Measurements from ENCODE around the gene SIL1.
"Not testable (repeated sequence)": the region's sequence is repeated elsewhere in the genome, so short reads cannot be mapped to it uniquely, and the experiment has no call there.

SIL1 gene

DNA sequence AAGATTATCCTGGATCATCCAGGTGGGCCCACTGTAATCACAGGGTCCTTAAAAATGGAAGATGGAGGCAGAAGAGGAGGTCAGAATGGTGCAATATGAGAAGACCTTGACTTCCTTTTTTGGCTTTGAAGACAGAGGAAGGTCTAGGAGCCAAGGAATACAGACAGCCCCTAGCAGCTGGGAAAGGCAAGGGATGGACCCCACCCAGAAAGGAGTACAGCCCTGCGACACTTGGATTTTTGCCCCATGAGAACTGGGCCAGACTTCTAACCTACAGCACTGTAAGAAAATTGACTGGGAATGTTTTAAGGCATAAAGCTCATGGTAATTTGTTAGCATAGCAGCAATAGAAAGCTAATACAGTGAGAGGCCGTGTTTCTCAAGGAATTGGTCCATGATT is 256.1 kb downstream of the SIL1 start:
- DNase-seq (ENCODE audit: low read depth): no peak

DNA sequence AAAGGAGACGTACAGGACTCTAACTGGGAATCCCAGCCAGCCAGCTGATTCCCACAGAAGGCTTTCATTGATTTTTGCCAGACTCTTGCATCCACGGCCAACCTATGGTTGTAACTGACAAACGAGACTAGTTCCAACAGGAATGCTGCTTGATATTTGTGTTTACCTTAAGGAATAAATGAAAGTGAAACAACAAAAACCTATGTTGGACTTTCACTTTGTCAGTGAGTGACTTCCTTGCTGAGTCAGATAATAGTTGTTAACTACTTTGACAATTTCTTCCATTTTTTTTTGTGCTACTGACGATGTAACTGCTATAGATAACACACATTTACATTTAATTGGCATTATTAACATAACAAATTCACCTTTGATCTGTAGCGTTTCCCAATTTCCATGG is 259.6 kb downstream of the SIL1 start:
- no peak for DNase-seq (ENCODE audit: low read depth)

DNA sequence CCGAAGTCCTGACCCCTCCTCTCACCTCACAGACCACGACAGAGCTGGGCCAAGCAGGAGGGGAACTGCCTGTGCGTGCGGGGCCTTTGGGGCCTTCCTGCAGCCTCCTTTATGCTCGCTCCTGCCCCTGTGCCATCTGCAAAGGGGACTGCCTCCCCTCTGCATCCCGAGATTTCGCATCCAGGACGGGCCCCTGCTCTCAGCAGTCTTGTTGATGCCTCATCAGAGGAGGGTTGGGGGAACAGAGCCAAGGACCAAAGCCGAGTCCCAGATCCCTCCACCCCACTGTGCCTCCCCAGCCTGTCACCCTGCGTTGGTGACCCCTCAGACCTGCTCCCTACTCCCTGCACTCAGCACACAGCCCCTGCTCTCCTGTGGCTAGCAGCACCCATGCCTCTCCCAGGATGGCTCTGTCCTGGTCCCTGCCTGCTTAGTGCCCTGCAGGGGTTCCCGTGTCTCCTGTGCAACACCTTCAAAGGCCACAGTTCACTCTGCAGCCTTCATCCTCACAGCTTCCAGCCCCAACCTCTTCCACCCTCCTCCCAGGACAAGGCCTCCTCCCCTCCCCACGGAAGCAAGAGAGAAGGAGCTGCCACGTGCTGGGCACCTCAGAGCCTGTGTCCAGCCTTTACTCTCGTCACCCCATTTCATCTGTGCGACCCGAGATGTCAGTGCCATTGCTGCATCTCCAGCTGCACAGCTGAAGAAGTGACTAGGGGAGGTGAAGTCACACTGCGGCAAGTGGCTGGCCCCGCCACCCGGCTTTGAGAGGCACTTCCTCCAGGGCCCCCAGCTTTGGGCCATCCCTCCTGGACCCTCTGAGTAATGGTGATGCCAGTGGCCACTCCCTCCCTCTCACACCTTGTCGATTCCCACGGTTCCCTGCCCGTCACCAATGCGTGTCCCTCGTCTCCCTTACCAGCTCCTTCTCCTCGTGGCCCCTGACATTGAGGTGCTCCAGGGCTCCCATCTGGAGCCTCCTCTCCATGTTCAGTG is 260.5 kb downstream of the SIL1 start:
- DNase-seq (ENCODE audit: low read depth): no peak

DNA sequence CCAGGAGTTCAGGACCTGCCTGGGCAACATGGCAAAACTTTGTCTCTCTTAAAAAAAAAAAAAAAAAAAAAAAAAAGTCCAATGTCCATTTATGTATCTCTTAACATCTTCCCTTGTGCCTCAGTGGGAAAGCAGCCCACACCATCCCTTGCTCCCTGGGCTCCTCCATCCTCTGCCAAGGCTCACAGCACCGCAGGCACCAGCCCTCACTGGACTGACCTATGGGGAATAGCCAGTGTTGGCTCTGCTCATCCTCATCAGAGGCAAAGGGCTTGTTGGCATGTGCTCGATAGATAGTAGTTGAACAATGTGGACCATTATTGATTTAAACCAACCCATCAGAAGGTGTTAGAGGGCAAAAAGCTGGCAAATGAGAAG is 261.2 kb downstream of the SIL1 start:
- DNase-seq (ENCODE audit: low read depth): no peak

DNA sequence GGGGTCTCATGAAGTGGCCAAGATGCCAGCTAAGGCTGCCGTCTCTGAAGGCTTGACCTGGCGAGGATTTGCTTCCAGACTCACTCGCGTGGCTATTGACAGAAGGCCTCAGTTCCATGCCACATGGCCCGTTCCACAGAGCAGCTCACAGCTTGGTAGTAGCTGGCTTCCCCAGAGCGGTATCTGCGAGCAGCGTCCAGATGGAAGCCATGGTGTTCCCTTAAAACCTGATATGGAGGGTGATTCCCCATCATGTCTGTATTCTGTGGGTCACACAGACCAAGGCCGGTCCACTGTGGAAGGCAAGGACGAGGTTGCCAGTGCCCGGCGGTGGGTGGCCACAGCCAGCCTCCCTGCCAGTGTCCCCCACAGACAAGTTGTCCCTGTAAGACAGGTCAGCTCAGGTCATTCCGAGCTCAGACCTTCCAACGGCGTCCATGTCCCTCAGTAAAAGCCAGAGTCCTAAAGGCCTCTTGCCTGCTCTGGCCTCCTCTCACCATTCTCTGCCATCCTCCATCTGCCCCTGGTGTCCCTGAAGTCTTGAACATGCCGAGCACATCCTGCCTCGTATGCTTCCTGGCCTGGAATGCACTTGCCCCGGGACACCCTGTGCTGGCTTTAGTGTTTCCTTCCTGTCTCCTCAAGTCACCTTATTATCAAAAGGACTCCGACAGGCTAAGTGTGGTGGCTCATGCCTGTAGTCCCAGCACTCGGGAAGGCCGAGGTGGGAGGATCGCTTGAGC is 261.8 kb downstream of the SIL1 start:
- no peak for DNase-seq (ENCODE audit: low read depth)

DNA sequence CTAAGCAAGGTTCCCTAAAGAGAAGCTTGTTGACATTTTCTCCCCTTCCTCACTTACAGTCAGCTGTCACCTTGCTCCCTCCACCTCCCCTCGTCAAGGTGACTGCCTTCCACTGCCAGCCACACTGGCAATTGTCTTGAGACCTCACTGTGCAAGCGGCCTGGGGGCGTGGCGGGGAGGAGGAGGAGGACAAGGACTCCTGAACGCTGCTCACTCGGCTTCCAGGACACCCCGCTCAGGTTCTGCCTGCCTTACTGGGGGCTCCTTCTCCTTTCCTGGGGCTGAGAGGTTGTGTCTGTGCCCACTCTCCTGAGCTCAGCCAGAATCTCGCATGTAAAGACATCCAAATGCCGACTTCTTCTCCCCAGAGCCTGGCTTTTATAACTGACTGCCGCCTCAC is 262.7 kb downstream of the SIL1 start:
- DNase-seq (ENCODE audit: low read depth): no peak

DNA sequence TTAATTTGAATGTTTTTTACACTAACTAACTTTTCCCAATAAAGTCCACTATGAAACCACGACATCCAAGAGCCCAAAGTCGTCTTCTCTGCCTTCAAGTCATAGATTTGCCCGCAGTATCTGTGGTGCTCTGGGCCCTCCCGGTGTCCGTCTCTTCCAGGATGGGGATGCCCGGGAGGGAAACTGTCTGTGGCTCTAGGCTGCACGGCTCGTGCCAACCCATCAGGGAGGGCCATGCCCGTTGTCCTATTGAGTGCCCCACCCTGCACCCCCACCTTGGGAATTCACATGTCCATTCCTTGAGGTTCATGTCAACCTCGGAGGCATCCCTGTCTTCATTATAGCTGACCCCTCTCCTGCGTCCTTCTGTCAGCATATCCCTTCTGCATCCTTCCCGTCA is 263.2 kb downstream of the SIL1 start:
- no peak for DNase-seq (ENCODE audit: low read depth)

DNA sequence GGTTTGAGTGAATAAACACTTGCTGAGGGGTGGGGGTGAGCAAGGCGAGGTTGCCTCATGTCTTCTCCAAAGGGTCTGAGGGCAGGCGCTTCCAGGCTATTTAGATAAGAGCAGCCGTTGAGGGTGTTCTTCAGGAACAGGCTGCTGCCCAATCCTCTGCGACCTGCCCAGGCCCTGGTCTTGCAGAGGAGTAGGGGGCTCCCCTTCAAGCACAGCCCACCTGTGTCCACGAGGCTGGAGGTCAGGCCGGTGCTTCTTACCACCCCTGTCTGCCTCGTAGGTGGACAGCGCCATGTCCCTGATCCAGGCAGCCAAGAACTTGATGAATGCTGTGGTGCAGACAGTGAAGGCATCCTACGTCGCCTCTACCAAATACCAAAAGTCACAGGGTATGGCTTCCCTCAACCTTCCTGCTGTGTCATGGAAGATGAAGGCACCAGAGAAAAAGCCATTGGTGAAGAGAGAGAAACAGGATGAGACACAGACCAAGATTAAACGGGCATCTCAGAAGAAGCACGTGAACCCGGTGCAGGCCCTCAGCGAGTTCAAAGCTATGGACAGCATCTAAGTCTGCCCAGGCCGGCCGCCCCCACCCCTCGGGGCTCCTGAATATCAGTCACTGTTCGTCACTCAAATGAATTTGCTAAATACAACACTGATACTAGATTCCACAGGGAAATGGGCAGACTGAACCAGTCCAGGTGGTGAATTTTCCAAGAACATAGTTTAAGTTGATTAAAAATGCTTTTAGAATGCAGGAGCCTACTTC is 264.5 kb downstream of the SIL1 start:
- DNase-seq (ENCODE audit: low read depth): no peak

DNA sequence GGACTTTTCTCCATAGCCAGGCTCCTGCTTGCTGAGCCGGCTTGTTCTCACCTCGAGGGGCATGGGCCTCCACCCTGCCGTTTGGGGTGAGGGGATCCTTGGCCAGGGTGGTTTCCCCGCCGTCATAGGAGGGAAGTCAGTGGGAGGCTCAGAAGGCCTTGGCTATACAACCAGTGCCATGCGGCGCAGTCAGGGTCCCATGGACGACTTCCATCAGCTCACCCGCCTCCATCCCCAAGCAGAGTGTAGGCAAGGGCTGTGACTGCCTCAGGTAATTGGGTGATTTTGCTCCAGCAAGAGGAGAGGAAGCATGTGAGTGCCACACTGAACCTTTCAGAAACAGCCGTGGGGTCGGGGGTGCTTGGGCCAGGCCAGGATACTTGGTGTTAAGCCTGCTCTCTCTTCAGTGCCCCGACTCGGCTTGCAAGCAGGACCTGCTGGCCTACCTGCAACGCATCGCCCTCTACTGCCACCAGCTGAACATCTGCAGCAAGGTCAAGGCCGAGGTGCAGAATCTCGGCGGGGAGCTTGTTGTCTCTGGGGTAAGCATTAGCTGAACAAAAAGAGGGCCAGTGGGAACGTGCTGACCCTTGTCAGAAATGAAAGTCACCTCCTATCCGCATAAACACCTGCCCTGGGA is 265.9 kb downstream of the SIL1 start:
- no peak for DNase-seq (ENCODE audit: low read depth)

DNA sequence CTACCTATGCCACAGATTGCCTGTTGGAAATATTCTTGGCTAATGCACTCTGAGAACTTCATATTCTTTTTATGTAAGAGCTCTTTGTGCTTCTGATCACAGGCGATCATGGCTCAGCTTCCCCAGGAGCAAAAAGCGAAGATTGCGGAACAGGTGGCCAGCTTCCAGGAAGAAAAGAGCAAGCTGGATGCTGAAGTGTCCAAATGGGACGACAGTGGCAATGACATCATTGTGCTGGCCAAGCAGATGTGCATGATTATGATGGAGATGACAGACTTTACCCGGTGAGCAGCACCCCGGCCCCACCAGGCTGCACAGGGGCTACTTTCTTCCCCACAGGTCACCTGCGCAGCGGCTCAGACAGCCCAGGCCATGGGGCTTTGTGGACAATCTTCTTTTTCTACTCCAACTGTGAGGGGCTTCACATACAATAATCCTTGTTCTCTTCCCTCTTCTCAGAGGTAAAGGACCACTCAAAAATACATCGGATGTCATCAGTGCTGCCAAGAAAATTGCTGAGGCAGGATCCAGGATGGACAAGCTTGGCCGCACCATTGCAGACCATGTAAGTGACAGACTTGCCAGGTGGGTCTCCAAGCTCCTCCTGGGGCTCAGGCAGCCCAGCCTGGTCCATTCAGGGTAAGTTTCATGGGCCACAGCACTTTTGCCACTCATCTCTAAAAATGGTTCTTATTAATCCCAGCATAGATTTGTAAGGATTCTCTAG is 267.6 kb downstream of the SIL1 start:
- no peak for DNase-seq (ENCODE audit: low read depth)

DNA sequence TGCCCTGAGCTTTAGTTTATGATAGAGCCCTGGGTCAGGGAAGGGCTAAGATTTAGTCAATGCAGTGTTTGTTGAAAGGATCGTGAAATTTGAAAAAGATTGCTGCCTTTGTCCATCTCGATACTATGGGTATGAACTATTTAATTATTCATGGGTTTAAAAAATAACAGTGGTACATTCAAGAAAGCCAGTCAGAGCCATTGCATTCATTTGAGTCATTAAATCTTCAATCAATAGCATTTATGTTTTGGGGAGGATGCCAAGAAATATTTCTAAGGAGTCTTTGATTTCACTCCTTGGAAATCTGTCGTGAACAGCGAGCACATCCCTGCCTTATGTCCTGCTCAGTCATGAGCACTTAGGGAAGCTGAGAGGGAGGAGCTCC is 268.6 kb downstream of the SIL1 start:
- no peak for DNase-seq (ENCODE audit: low read depth)

DNA sequence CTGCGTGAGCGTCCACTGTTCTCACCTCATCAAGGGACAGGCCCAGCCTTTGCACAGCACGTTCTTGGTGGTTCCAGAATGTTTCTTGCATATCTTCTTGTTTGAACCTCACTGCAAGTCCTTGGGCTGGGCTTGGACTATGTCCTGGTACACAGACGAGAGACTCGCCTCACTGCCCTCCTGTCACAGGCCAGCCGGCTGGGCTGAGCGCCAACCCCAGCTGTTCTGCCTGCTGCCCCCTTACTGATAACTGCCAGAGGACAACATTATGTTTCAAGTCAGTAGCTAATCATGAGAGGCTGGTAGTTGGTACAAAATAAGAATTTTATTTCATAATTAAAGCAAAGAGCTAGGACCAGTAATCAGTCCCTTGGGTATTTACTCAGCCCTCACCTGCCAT is 270.2 kb downstream of the SIL1 start:
- no peak for DNase-seq (ENCODE audit: low read depth)

DNA sequence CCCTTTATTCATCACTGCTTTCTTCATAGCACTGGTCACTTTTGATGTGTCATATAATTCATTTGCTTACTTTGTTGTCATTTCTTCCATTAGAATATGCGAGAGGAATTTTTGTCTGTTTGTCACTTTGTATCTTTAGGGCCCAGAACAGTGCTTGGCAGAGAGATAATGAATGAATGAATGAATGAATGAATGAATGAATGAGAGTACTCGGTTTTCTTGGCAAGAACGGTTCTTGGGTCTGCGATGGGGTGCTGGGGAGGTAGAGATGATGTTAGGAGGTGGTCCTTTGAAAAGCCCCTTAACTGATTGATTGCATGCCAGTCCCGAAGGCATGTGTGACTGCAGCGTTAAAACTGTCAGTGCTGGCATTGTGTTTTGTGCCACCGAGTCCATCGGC is 270.6 kb downstream of the SIL1 start:
- no peak for DNase-seq (ENCODE audit: low read depth)

DNA sequence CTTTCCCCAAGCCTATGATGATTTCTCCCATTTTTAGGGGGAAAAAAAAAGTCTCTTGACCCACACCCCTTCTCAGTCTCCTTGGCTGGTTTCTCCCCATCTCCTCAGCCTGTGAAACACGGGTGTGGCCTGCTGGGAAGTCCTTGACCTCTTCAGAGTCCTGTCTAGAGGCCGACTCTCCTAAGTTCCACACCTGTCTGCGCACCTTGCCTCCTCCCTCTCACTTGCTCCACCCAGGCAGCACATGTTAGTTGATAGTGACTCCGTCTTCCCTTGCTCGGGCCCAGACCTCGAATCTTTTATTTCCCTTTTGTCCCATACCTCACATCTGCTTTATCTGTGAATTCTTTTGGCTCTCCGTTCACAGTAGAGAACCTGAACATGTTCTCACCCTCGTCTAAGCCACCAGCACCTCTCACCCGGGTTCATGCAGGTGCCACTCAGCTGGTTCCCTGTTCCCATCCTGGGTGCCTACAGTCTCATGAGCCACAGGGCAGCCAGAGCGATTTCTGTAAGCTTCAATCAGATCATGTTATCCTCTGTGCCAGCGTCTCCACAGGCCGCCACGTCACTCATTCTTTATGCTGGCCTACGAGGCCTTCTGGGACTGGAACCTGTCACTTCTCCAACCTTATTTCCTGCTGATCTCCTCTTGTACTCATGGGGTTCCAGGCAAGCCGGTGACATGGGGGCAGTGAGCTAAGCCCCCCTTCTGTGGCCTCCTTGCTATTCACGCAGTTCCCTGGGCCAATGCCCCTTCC is 271.3 kb downstream of the SIL1 start:
- no peak for DNase-seq (ENCODE audit: low read depth)

DNA sequence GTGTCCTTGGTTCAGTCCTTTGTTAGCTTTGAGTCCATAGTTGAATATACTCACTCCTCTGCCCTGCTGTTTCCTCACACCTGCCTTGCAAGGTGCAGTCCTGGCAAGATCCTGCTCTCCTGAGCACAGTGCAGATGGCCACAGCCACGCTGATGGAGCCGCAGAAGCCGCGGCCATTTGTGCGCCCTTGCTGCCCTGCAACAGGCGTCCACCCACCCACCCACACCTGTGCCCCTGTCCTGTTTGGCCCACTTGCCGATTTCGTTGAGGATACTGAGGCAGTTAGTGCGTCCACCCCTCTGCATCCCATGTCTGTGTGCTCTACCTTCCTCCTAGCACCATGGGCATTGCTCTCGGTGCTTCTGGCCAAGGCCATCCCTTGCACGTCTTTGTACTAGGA is 271.9 kb downstream of the SIL1 start:
- no peak for DNase-seq (ENCODE audit: low read depth)

DNA sequence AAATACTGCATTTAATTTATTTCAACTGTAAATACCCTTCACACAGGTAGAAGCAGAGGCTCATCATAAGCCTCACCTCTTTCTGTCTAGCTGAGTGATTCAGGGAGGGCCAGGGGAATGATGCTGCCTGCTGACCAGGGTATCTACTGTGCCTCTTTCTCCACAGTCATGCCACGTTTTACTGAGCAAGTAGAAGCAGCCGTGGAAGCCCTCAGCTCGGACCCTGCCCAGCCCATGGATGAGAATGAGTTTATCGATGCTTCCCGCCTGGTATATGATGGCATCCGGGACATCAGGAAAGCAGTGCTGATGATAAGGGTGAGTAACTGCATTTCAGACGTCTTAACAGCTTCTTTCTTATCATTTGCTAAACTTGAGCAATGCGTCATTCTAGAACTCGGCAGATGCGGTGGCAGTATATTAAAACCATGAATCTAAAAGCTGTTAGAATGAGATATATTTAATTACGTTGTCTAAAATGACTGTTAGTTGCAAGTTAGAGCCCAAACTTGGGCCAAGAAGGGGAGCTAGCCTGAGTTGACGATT is 273.0 kb downstream of the SIL1 start:
- DNase-seq (ENCODE audit: low read depth): no peak

DNA sequence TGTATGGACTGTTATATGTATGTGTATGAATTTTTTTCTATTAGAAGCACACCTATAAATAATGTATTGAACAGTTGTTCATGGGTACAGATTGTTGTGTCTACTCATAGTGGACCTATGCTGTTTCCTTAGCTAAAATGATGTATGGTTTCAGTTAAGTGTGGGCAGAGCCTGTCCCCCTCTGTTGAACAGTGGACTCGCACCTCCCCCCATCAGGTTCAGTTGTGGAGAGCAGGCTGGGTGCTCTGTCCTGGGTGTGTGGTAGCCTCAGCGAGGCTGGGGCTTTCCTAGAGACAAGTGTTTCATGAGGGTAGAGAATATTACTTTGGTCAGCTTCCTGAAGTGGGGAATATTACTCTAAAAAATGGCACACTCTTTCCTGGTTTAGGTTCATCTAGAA is 275.7 kb downstream of the SIL1 start:
- no peak for DNase-seq (ENCODE audit: low read depth)

DNA sequence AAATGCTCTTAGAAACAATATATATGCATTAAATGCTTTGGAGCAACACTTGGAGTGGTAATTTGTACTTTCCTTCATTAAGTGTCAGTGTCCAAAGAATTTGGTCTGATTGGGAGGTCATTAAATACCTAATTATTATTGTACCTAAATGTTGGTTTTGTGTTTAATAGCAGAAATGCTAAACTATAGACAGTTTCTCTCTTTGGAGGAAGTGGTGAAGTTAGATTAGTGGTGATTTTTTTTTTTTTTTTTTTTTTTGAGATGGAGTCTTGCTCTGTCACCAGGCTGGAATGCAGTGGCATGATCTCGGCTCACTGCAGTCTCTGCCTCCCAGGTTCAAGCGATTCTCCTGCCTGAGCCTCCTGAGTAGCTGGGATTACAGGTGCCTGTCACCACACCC is 276.8 kb downstream of the SIL1 start:
- not testable (repeated sequence) for DNase-seq (ENCODE audit: low read depth)

DNA sequence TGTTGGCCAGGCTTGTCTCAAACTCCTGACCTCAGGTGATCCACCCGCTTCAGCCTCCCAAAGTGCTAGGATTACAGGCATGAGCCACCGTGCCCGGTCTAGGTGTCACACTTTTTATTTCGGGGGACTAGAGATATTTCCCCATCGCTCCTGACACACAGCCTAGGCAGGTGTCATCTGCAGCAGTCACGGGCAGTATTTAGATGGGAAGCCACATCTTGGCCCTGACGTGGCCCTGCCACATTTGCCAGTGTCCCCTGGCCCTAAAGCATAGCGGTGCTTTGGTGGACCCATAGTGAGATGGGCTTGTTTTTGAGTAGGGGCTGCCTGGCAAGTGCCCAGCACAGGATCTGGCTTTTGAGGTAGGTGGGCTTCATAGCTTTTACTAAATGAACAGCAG is 278.0 kb downstream of the SIL1 start:
- DNase-seq (ENCODE audit: low read depth): no peak

DNA sequence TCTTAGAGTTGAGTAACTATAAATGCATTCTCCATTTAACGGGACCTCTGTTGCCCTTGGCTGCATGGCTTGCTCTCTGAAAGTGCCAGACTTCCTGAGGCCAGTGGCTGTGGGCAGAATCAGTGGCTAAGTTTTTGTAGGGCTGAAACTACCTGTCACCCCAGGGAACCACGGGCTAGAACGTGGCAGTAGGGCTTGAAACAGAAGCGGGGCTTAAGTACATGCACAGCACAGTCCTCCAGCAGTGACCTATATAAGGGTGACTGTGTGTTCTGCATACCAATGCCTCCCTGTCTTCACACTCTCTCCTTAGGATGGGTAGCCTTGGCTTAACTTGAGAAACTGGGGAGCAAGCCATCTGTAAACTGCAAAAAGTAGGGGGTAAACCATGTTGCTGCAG is 279.5 kb downstream of the SIL1 start:
- no peak for DNase-seq (ENCODE audit: low read depth)

Measured in stimulated activated CD8-positive, alpha-beta memory T cell treated with anti-CD3 and anti-CD28 coated beads, Interleukin-4, amount 100 ng/mL, for 24 hours (primary cell).